ENCODE measurements around the gene CAND1.

CAND1 gene

GRCh38 chr12:67348683-67349082 lies 79.5 kb downstream of the CAND1 start:
- no peak for DNase-seq

- no peak for DNase-seq
Observed at GRCh38 chr12:67352682-67353081, 83.5 kb downstream of the CAND1 start.

GRCh38 chr12:67354322-67354721 lies 85.2 kb downstream of the CAND1 start:
- DNase-seq: no peak

GRCh38 chr12:67354966-67355365 lies 85.8 kb downstream of the CAND1 start:
- DNase-seq: no peak

GRCh38 chr12:67355428-67356379 lies 86.5 kb downstream of the CAND1 start:
- peak; percentile 81 for DNase-seq

GRCh38 chr12:67356380-67356774 lies 87.2 kb downstream of the CAND1 start:
- DNase-seq: no peak

GRCh38 chr12:67357376-67358125 lies 88.4 kb downstream of the CAND1 start:
- DNase-seq: no peak

GRCh38 chr12:67358781-67359338 lies 89.7 kb downstream of the CAND1 start:
- DNase-seq: no peak

- DNase-seq: no peak
Observed at GRCh38 chr12:67362526-67362925, 93.4 kb downstream of the CAND1 start.

- DNase-seq: no peak
Observed at GRCh38 chr12:67364228-67364627, 95.1 kb downstream of the CAND1 start.

GRCh38 chr12:67365131-67365530 lies 96.0 kb downstream of the CAND1 start:
- DNase-seq: no peak

- no peak for DNase-seq
Observed at GRCh38 chr12:67367843-67368242, 98.7 kb downstream of the CAND1 start.
